Small intestine (tissue), 16 donors: ENCODE results near the gene G3BP2. TPM values are rescaled to one million over a fixed set of nuclear protein-coding genes. Genes with fewer than 3 reads are reported as not detected.
"Not testable (repeated sequence)": the region's sequence is repeated elsewhere in the genome, so short reads cannot be mapped to it uniquely, and the experiment has no call there.

ENCODE experiments used
- DNase-seq, 2 donors: peaks; one replicate each; pipeline versions ENCODE4 v3.0.0 to v3.0.0-alpha.2; 2013
- FAIRE-seq: peaks from 2 replicates; lab custom pipeline; 2012; peaks lifted over from hg19 to GRCh38; lab: Jason Lieb, UNC
- H3K27ac ChIP-seq, 3 donors: one replicate each; pipeline ENCODE4 v1.5.1; 2013; ENCODE audit warnings: low read length in 2 of 3, mild to moderate bottlenecking in 2 of 3, control low read depth in 1 of 3, inconsistent platforms in 1 of 3, low read depth in 1 of 3, moderate library complexity in 1 of 3
- H3K27me3 ChIP-seq, 3 donors: one replicate each; pipeline ENCODE4 v1.6.1; 2013; ENCODE audit warnings: low read length in 3 of 3, inconsistent platforms in 1 of 3; ENCODE audit not compliant: control insufficient read depth in 3 of 3, insufficient read depth in 3 of 3
- H3K36me3 ChIP-seq, 3 donors: one replicate each; pipeline ENCODE4 v1.6.1; 2013; ENCODE audit warnings: low read length in 3 of 3, inconsistent platforms in 1 of 3, low read depth in 1 of 3, mild to moderate bottlenecking in 1 of 3, moderate library complexity in 1 of 3; ENCODE audit not compliant: control insufficient read depth in 3 of 3, insufficient read depth in 2 of 3
- H3K4me1 ChIP-seq, 3 donors: one replicate each; pipeline ENCODE4 v1.6.1; 2013; ENCODE audit warnings: low read length in 2 of 3, inconsistent platforms in 1 of 3, low read depth in 1 of 3, mild to moderate bottlenecking in 1 of 3, moderate library complexity in 1 of 3; ENCODE audit not compliant: control insufficient read depth in 3 of 3, insufficient read depth in 2 of 3
- H3K4me3 ChIP-seq, 3 donors: one replicate each; pipeline ENCODE4 v1.5.1; 2013; ENCODE audit warnings: low read length in 3 of 3, control low read depth in 1 of 3, inconsistent platforms in 1 of 3, low read depth in 1 of 3, mild to moderate bottlenecking in 1 of 3, moderate library complexity in 1 of 3
- H3K9me3 ChIP-seq, 2 donors: one replicate each; pipeline ENCODE4 v1.6.1; 2013; ENCODE audit warnings: low read depth in 1 of 2, low read length in 1 of 2; ENCODE audit not compliant: control insufficient read depth in 2 of 2, insufficient read depth in 1 of 2
- WGBS, 3 donors: extraction: QIAGEN DNeasy Blood & Tissue Kit; methylation state at CpG; one replicate each; pipeline ENCODE4 v1.1.7; 2013; 5-methylcytosine and 5-hydroxymethylcytosine counted together
- long read RNA-seq, 10 donors: transcript quantifications; one replicate each; lab custom pipeline, GENCODE V29; 2026
- polyA plus RNA-seq, 4 donors: library from polyadenylated mRNA; stranded (reverse) in 3 of 4; unstranded in 1 of 4; fragments of 200-250 nt in 3 of 4; fragments of 120-200 nt in 1 of 4; gene quantifications; one replicate each; pipeline versions ENCODE4 v1.2.1 to v1.2.3, GENCODE V29; 2013
- donor health status: healthy with polysubstance abuse.
- donor health status: control.
- donor health status: control.
- donor health status: Bipolar disorder and iron deficiency.
- donor health status: healthy.

G3BP2 gene
- 100 to 1,000 TPM in 1 of 4 donors, 10 to 100 TPM in 3; 44.1 to 145 (median 50.0) TPM for polyA plus RNA-seq
- long read RNA-seq, donor 1, full-length matches to known transcripts = 22 of 38 reads
- long read RNA-seq, donor 1, partial matches to known transcripts = 16 of 38 reads
- long read RNA-seq, donor 1, other reads (novel, unspliced or antisense) = 0 of 38 reads
- long read RNA-seq, donor 2, full-length matches to known transcripts = 24 of 24 reads
- long read RNA-seq, donor 2, partial matches to known transcripts = 0 of 24 reads
- long read RNA-seq, donor 2, other reads (novel, unspliced or antisense) = 0 of 24 reads
- long read RNA-seq, donor 3, full-length matches to known transcripts = 10 of 15 reads
- long read RNA-seq, donor 3, partial matches to known transcripts = 5 of 15 reads
- long read RNA-seq, donor 3, other reads (novel, unspliced or antisense) = 0 of 15 reads
- long read RNA-seq, donor 4 = 0 reads
- long read RNA-seq, donor 5, partial matches to known transcripts = 0 of 3 reads
- long read RNA-seq, donor 5, other reads (novel, unspliced or antisense) = 0 of 3 reads
- long read RNA-seq, donor 6, full-length matches to known transcripts = 19 of 39 reads
- long read RNA-seq, donor 6, partial matches to known transcripts = 20 of 39 reads
- long read RNA-seq, donor 6, other reads (novel, unspliced or antisense) = 0 of 39 reads
- long read RNA-seq, donor 7, full-length matches to known transcripts = 21 of 21 reads
- long read RNA-seq, donor 7, partial matches to known transcripts = 0 of 21 reads
- long read RNA-seq, donor 7, other reads (novel, unspliced or antisense) = 0 of 21 reads
- long read RNA-seq, donor 8, full-length matches to known transcripts = 1 of 1 reads
- long read RNA-seq, donor 8, partial matches to known transcripts = 0 of 1 reads
- long read RNA-seq, donor 8, other reads (novel, unspliced or antisense) = 0 of 1 reads
- long read RNA-seq, donor 9, transcript G3BP2-201 (11 exons, 2,609 nt) = major isoform, 5 of 5 reads
- long read RNA-seq, donor 9, partial matches to known transcripts = 0 of 5 reads
- long read RNA-seq, donor 9, other reads (novel, unspliced or antisense) = 0 of 5 reads
- long read RNA-seq, donor 10, full-length matches to known transcripts = 28 of 216 reads
- long read RNA-seq, donor 10, partial matches to known transcripts = 182 of 216 reads
- long read RNA-seq, donor 10, other reads (novel, unspliced or antisense) = 6 of 216 reads

DNA sequence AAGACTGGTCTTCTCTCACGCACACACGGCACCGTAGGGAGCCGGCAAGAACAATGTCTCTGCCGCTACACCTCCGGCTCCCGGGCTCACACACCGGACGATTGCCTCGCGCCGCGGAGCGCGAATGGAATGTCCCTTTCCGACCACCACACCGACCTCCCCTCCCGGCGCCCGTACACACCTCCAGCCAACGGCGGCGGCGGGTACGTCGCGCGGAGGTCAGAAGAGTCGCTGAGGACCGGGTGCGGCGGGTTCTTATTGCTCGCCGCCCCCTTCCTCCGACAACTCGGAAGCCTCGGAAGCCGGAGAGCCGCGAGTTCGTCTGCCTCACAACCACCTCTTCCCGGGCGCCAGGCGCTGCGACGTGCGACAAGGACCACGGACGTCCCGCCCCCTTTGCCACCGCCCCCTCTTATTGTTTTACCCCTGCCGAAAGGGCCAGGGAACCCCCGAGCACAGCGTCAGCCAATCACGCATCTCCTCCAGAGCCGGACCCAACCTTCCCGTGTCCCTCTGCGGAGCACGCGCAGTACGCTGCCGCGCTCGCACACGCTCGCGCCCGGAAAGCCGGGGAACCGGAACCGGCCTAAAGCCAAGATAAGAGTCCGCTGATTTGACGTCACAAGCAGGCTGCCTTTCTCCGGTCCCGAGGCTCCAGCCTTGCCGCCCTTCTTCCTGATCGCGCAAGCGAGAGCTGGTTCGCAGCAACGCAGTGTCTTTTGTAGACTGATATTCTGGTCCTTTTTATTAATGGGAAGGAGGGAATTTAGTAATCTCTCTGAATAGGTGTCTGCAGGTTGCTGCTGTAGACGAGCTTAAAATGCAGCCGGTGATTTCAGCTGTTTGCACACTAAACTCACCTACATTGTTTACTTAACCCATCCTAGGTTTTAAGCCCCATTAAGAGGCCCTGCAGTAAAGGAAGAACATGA, at the start of gene G3BP2:
TSS of gene G3BP2 (minus strand) at position 385 of the 932 bp plus-strand sequence. CDS start 11,386 bp downstream, outside the sequence.
- H3K9me3 ChIP-seq = no peaks in the 10 kb centered on the region
- H3K36me3 ChIP-seq = peaks cover 0 to 3% (median 0%) of the 10 kb centered on the region in 3 donors
- H3K4me3 ChIP-seq = peak within 1 kb of the TSS; percentile 77 to 99 (median 88)
- WGBS, 3 donors = 0% methylated on average over 70 to 83 of the region's 83 CpGs
- DNase-seq (peak; percentile 99), FAIRE-seq (peak; percentile 57)
- peaks cover 2 to 25% (median 22%) of the 10 kb centered on the region in 3 donors for H3K4me1 ChIP-seq
- no peaks in the 10 kb centered on the region for H3K27me3 ChIP-seq
- H3K27ac ChIP-seq = peak within 1 kb of the TSS; percentile 96 to 97 (median 97)

DNA sequence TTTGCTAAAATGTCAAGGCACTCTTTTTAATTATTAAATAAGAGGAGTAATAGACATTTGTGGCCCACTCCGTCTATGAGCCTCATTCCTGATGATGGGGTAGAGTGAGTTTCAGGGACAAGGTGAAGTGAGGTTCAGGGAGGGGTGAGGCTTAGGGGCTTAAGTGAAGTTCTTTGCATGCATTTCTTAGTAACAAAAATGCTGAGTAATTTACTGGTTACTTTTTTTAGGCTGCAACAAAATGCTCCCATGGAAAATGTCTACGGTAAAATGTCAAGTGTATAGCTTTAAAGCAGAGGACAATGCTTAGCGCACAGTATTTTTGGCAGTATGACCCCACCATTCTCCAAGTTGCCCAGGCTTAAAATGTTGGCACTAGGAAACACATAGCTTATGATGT, 49.2 kb upstream of the G3BP2 start:
- Histone ChIP-seq H3K27ac (no peak overlapping the region), H3K4me1 (peaks cover 8 to 20% (median 13%) of the 10 kb centered on the region in 3 donors), H3K36me3 (no peaks in the 10 kb centered on the region), H3K27me3 (no peaks in the 10 kb centered on the region), H3K9me3 (no peaks in the 10 kb centered on the region), H3K4me3 (no peak overlapping the region)
- FAIRE-seq = no peak
- DNase-seq = no peak
- 56 to 66% (median 65%) methylated on average over 3 of the region's 3 CpGs for WGBS, 3 donors

DNA sequence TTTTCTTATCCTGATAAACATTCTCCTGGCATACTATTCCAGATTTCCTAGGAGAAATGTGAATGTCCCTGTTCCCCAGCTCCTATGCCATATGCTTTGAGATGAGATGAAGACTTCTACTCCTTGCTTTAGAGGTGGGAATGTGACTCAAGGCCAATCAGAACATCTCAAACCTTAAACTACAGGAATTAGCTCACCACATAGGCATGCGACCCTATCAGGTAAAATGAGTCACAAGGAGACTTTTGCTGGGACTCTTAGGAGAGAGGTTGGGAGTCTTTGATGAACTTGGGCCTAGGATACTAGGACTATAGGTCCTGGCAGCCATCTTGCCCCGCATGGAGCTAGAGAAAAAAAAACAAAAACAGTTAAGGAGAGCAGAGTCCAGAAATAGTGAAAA, 45.3 kb upstream of the G3BP2 start:
- Histone ChIP-seq H3K4me1 (peaks cover 2 to 8% (median 5%) of the 10 kb centered on the region in 3 donors), H3K27ac (no peak overlapping the region), H3K36me3 (no peaks in the 10 kb centered on the region), H3K4me3 (no peak overlapping the region), H3K27me3 (no peaks in the 10 kb centered on the region), H3K9me3 (no peaks in the 10 kb centered on the region)
- DNase-seq = no peak
- no peak for FAIRE-seq
- WGBS, 3 donors = 87 to 98% (median 90%) methylated on average over 2 of the region's 2 CpGs

DNA sequence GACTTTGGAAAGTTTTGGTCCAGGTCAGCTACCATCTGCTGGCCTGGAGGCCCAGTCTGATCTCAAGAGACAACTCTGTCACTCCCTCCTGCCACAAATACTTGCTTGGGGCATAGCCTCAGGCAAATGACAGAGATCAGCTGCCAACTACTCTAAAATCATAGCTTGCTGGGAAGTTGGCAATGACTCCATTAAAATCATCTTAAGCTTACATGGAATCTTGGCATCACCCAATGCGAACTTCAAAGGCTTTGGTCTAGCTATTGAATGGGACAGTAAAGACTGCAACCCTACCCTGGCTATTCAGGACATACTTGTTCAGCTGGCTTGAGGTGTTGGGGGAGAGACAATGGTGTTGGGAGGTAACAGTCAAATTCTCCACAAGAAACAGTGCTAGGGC, 44.2 kb upstream of the G3BP2 start:
- Histone ChIP-seq H3K36me3 (no peaks in the 10 kb centered on the region), H3K27ac (no peak overlapping the region), H3K4me3 (no peak overlapping the region), H3K27me3 (no peaks in the 10 kb centered on the region), H3K9me3 (no peaks in the 10 kb centered on the region), H3K4me1 (no peaks in the 10 kb centered on the region)
- DNase-seq (no peak), FAIRE-seq (no peak)
- WGBS, 3 donors = 88 to 99% (median 95%) methylated on average over 1 of the region's 1 CpG

DNA sequence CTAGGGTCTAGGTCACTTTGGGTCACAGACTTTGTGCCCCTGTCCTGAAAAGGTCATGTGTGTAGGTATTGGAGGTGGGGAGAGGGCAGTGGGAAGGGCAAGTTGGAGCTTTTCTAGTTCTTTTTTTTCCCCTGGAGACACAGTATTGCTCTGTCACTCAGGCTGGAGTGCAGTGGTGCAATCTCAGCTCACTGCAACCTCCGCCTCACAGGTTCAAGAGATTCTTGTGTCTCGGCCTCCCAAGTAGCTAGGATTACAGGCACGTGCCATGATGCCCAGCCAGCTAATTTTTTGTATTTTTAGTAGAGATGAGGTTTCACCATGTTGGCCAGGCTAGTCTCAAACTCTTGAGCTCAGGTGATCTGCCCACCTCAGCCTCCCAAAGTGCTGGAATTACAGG, 42.8 kb upstream of the G3BP2 start:
- not testable (repeated sequence) for FAIRE-seq, H3K4me3 ChIP-seq, H3K27me3 ChIP-seq, H3K36me3 ChIP-seq, H3K4me1 ChIP-seq, H3K27ac ChIP-seq, H3K9me3 ChIP-seq, DNase-seq
- 64 to 93% (median 83%) methylated on average over 3 of the region's 3 CpGs for WGBS, 3 donors

DNA sequence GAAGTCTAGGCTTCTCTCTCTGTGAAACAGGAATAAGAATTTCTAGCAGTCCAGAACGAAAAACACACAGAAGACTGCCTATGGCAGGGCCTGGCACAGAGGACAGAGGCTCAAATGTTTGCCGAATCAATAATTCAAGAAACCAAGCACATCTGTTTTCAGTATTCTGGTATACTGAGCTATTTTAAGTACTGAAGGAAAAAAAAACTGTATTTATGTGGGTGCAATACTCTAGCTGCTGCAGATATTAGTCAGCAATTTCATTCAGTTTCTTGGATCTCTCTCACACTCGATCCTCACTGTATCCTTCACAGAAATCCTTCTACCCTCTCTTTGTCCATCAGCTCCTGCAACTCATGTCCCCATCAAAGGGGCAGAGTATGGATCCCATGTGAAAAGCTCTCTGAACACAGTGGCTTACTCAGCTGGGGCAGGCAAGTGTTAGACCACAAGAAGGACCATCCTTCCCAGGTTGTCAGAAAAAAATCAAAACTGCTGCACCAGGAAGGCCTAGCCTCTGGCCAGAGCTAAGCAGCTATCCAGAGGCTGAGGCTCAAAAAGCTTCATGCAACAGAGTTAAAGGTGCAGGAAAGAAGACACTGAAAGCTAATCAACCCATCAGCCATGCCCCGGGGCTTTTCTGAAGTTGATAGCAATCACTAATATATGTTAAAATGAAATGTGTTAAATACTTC, 42.0 kb upstream of the G3BP2 start:
- no peak overlapping the region for H3K27ac ChIP-seq
- no peak overlapping the region for H3K4me3 ChIP-seq
- H3K27me3 ChIP-seq = no peaks in the 10 kb centered on the region
- 64 to 79% (median 74%) methylated on average over 4 of the region's 4 CpGs for WGBS, 3 donors
- no peaks in the 10 kb centered on the region for H3K4me1 ChIP-seq
- no peaks in the 10 kb centered on the region for H3K9me3 ChIP-seq
- DNase-seq = no peak
- H3K36me3 ChIP-seq = no peaks in the 10 kb centered on the region
- FAIRE-seq = no peak

DNA sequence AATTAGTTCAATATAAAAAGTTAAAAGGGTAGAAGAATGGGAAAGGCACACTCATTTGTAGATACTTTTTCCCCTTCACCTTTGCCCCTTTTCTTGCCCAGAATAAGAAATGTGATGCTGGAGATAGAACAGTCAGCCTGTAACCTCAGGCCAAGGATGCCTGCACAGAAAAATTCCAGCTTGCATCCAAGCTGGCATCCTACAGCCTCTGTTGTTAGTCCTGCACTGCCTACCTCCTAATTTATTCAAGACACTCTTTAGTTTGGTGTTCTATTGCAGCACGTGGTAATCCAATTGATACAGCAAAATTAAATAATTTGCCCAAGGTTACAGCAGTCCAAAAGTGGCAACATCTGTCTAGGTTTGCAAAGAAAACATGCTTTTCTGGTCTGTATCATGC, 41.5 kb upstream of the G3BP2 start:
- Histone ChIP-seq H3K4me1 (no peaks in the 10 kb centered on the region), H3K27me3 (no peaks in the 10 kb centered on the region), H3K27ac (no peak overlapping the region), H3K36me3 (no peaks in the 10 kb centered on the region), H3K9me3 (no peaks in the 10 kb centered on the region), H3K4me3 (no peak overlapping the region)
- DNase-seq (no peak), FAIRE-seq (no peak)
- 84 to 95% (median 86%) methylated on average over 1 of the region's 1 CpG for WGBS, 3 donors
